HG03175 (cell line): Measurements from ENCODE around the gene KCNMA1.

ENCODE experiments used
- ATAC-seq: cut with Tn5 transposase; IDR thresholded peaks from one replicate; pipeline ENCODE4 v1.9.1; 2021; ENCODE audit warnings: mild to moderate bottlenecking, moderate library complexity; ENCODE audit not compliant: unreplicated experiment

KCNMA1 gene

GRCh38 chr10:76899490-76899889, 738.1 kb downstream of the KCNMA1 start:
- no peak for ATAC-seq

- no peak for ATAC-seq
These were observed 744.7 kb downstream of the KCNMA1 start for GRCh38 chr10:76892766-76893479.

GRCh38 chr10:76887223-76888010, 750.2 kb downstream of the KCNMA1 start:
- no peak for ATAC-seq

- no peak for ATAC-seq
These were observed 751.8 kb downstream of the KCNMA1 start for GRCh38 chr10:76885816-76886215.

DNA sequence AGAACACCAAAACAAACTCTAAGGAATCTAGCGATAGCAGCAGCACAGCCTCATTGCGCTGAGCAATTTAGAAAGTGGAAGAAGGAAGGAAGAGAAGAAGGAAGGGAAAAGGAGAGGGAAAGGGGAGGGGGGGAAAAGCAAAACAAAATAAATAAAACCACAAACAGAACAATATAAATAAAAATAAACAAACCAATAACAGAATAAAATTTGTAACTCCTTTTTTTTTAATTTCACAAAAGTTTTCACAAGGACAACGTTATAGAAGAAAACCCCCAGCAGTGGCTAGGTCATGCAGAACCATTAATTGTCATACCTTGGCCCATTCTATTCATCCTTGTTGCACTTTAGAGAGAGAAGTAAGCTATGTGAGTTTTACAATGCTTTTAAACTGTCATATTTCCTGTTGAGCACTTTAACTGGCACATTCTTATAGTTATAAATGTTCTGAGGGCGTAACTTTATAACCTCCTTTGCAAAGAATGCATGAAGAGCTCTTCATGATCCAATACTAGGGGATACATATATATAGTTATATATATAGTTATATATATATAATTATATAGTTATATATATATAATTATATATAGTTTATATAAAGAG, 752.8 kb downstream of the KCNMA1 start:
- no peak for ATAC-seq

DNA sequence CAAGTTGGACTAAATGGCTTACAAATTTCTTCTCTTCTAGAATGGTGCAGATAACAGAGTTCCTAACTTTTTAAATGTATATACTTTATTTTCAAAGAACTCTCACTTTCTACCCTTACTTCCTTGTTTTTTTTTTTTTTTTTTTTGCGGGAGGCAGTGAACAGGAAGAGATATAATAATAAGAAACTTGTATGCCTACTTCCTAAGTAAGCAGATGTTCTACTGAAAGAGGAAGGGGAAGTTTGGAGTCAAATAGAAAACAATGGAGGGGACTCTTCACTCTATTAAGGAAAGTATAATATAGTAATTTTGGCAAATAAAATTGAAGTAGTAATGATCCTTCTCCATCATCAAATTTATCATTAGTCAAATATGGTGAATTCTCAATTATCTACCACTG, 754.0 kb downstream of the KCNMA1 start:
- no peak for ATAC-seq

DNA sequence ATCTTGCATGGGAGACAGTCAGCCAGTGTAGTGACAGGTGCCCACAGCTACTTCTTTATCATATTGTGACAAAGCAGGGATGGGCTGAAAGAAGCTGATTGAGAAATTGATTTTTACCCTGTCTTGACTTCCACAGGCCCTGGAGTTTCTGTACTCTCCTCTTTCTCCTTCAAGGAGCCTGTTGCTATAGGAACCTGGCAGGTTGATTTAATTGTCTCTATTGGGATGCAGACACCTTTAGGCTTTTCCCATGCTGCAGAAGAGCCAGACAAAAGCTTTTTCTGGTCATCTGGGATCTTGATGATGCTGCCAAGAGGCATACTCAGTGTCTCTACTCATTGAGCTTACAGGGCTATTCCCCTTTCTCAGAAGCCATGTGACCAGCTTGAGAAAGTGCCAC, 754.8 kb downstream of the KCNMA1 start:
- no peak for ATAC-seq

- ATAC-seq = peak; percentile 50
These were observed 755.4 kb downstream of the KCNMA1 start for GRCh38 chr10:76882245-76882644.

- ATAC-seq = peak; percentile 54
These were observed 756.0 kb downstream of the KCNMA1 start for GRCh38 chr10:76881477-76882220.

- no peak for ATAC-seq
These were observed 756.7 kb downstream of the KCNMA1 start for GRCh38 chr10:76880931-76881330.

DNA sequence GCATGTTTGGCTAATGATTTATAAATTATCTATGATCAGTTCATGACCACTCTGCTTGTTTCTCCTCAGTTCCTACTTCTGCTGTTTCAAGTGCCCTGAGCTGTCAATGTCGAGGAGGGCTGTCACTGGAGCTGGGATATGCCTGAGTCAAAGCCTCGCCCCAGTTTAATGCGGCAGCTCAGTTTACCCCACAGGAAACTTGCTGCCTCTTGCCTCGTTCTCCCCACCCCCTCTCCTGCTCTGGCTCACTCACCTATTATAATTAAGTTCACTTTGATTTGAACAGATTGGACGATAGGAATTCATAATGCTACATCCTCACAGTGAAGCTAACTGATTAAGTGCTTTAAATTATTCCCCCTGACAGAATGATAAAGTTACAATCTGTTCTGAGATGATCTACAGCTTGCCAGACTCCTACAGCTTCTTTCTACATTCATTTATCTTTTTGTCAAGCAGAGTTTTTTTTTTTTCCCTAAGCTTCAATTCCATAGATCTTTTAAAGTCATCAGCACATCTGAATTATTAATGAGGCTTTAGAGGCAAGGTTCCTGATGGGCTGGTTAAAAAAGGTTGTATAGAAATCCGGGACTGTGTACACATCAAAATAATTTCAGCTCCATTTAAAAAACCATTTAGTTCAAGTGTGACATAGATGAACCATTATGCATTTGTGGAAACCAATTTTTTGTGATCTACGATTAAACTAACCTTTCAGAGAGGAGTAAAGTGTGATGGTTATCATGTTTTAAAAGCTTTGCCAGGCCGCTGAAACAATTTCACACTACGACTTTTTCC, 758.3 kb downstream of the KCNMA1 start:
- ATAC-seq = no peak

DNA sequence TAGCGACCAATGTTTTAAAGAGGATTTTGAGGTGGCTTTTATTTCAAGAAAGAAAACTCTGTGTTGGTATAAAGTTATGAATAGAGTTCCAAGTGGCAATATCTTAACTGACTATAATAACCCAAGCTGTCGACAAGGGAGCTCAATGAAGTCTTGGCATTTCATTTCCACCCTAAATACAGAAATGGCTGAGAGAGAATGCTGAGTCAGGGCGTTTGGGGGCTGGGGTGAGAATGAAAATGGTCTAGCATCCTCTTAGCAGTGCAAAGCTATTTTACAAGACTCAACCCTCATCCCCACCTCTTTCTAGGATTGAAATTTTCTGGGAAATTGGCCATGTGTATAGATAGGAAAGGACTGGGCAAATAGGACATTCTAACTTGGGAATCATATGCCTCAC, 759.1 kb downstream of the KCNMA1 start:
- ATAC-seq = no peak

- no peak for ATAC-seq
These were observed 762.7 kb downstream of the KCNMA1 start for GRCh38 chr10:76874896-76875295.

GRCh38 chr10:76874176-76874575, 763.4 kb downstream of the KCNMA1 start:
- ATAC-seq = no peak

GRCh38 chr10:76871697-76872295, 765.8 kb downstream of the KCNMA1 start:
- ATAC-seq = no peak

DNA sequence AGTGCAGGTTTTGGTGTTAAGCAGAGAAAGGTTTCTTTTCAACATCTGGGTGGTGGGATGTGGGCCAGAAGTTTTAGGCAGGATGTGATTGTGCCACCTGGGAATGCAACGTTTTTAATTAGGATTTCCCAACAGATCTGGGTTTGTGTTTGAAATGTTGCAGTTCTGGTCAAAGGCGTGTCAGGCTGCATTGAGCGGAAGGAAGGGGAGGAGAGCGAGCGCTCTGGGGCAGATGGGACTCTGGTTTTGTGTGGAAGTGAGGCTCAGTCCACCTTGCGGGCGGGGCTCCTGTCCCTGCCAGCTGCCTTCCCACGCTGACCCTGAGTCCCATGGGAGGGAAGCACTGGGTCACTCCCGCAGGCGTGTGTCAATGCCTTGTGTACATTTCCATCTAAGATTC, 767.7 kb downstream of the KCNMA1 start:
- ATAC-seq = no peak

DNA sequence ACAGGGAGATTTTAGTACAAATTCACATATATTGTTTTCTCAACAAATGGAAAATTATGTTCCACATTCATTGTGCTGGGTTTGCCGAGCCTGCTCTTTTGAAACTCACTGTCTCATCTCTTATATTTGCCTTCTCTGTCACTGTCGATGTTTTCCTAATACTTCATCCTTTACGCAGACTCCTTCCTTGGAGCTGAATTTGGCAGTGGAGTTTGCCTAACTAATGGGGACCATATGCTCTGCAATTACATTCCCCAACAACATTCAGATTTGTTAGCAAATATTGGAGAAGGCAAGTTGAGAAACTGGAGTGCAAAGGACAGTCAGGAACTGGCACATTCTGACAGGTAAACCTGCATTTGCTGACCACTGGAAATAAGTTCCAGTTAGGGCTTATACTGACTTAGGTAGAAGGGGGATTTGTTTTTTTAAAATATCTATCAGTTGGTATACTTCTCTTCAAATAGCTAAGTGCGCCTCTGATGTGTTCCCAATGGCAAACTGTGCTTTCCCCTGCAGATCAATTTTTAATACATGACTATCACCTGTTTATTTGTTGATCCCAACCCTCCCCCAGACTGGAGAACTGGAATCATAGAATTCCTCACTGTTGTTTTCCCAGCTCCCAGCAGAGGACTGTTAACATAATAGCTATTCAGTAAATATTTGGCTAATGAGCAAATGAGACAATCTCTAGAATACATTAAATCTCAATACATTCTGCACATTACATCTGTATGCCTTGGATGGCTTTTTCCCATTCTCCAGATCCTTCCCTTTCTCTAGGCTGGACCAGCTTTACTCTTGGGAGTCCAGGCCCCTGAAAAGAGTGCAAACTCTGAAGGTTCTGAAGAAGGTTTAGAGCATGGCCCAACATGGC, 769.3 kb downstream of the KCNMA1 start:
- no peak for ATAC-seq

GRCh38 chr10:76866841-76867586, 770.6 kb downstream of the KCNMA1 start:
- no peak for ATAC-seq
